Stimulated activated CD8-positive, alpha-beta memory T cell treated with anti-CD3 and anti-CD28 coated beads, Interleukin-7, amount 100 ng/mL, for 1 hour (primary cell): Measurements from ENCODE around the gene MUC5B.
"Not testable (repeated sequence)": the region's sequence is repeated elsewhere in the genome, so short reads cannot be mapped to it uniquely, and the experiment has no call there.

ENCODE experiments used
- DNase-seq, 2 donors: peaks; one replicate each; pipeline ENCODE4 v3.0.0-alpha.2; 2020; ENCODE audit warnings: low read depth in 2 of 2

Gene MUC5B

GRCh38 chr11:1222491-1223345 is at the start of gene MUC5B:
Gene MUC5B (plus strand): TSS chr11:1223066. CDS start chr11:1223124, 58 bp downstream.
- DNase-seq: no peak

GRCh38 chr11:1173396-1173795 is 49.5 kb upstream of the MUC5B start:
- not testable (repeated sequence) for DNase-seq

- DNase-seq: no peak
Observed at GRCh38 chr11:1174441-1175370, 48.2 kb upstream of the MUC5B start.

- no peak for DNase-seq
Observed at GRCh38 chr11:1175461-1176223, 47.2 kb upstream of the MUC5B start.

- no peak for DNase-seq
Observed at GRCh38 chr11:1176224-1177019, 46.4 kb upstream of the MUC5B start.

GRCh38 chr11:1177020-1177770 is 45.7 kb upstream of the MUC5B start:
- no peak for DNase-seq

GRCh38 chr11:1177771-1178090 is 45.1 kb upstream of the MUC5B start:
- DNase-seq: no peak

GRCh38 chr11:1178201-1178885 is 44.5 kb upstream of the MUC5B start:
- DNase-seq: no peak

GRCh38 chr11:1178906-1179305 is 44.0 kb upstream of the MUC5B start:
- no peak for DNase-seq

- no peak for DNase-seq
Observed at GRCh38 chr11:1179641-1180040, 43.2 kb upstream of the MUC5B start.

- DNase-seq: no peak
Observed at GRCh38 chr11:1180171-1180570, 42.7 kb upstream of the MUC5B start.

- DNase-seq: no peak
Observed at GRCh38 chr11:1180947-1181391, 41.9 kb upstream of the MUC5B start.

GRCh38 chr11:1181420-1181819 is 41.4 kb upstream of the MUC5B start:
- DNase-seq: no peak

GRCh38 chr11:1181853-1182535 is 40.9 kb upstream of the MUC5B start:
- DNase-seq: no peak

GRCh38 chr11:1184139-1184538 is 38.7 kb upstream of the MUC5B start:
- not testable (repeated sequence) for DNase-seq

GRCh38 chr11:1188451-1189130 is 34.3 kb upstream of the MUC5B start:
- not testable (repeated sequence) for DNase-seq

- DNase-seq: not testable (repeated sequence)
Observed at GRCh38 chr11:1189816-1190215, 33.0 kb upstream of the MUC5B start.

- not testable (repeated sequence) for DNase-seq
Observed at GRCh38 chr11:1191786-1192470, 30.9 kb upstream of the MUC5B start.
